Urinary bladder (tissue), 4 donors: Measurements from ENCODE around the gene GPC6. TPM values are rescaled to one million over a fixed set of nuclear protein-coding genes. Genes with fewer than 3 reads are reported as not detected.

Experiments used
- DNase-seq: peaks from one replicate; pipeline ENCODE4 v3.0.0-alpha.2; 2015; ENCODE audit errors: extremely low spot score
- H3K27ac ChIP-seq: one replicate; pipeline ENCODE4 v1.5.1; 2013; ENCODE audit warnings: low read depth, mild to moderate bottlenecking, moderate library complexity
- H3K36me3 ChIP-seq: one replicate; pipeline ENCODE4 v1.6.1; 2013; ENCODE audit warnings: mild to moderate bottlenecking, moderate library complexity; ENCODE audit not compliant: insufficient read depth
- H3K4me1 ChIP-seq: one replicate; pipeline ENCODE4 v1.6.1; 2013; ENCODE audit warnings: mild to moderate bottlenecking, moderate library complexity; ENCODE audit not compliant: insufficient read depth
- H3K4me3 ChIP-seq: one replicate; pipeline ENCODE4 v1.5.1; 2013; ENCODE audit warnings: low read depth, low read length
- WGBS: extraction: QIAGEN DNeasy Blood & Tissue Kit; methylation state at CpG from one replicate; pipeline ENCODE4 v1.1.7; 2013; 5-methylcytosine and 5-hydroxymethylcytosine counted together
- polyA plus RNA-seq: library from polyadenylated mRNA; stranded (reverse); fragments of 200-250 nt; gene quantifications from one replicate; pipeline ENCODE4 v1.2.3, GENCODE V29; 2013
- total RNA-seq: library from RNA; depleted of rRNA; stranded (reverse); fragments of >200 nt; gene quantifications from one replicate; pipeline ENCODE4 v1.2.3, GENCODE V29; 2014
- donor health status: healthy with polysubstance abuse.
- donor health status: healthy.

GPC6 gene
- total and polyA plus RNA-seq, 2 donors, result 8.8 to 126 TPM

- no peak overlapping the region for H3K4me3 ChIP-seq
- no peaks in the 10 kb centered on the region for H3K4me1 ChIP-seq
- H3K36me3 ChIP-seq, result no peaks in the 10 kb centered on the region
- DNase-seq, result no peak
- 78% methylated on average over 7 of the region's 7 CpGs for WGBS
- H3K27ac ChIP-seq, result no peak overlapping the region
These were observed 807.4 kb downstream of the GPC6 start for GRCh38 chr13:94033830-94034642.

GRCh38 chr13:94050039-94050438, 823.4 kb downstream of the GPC6 start:
- DNase-seq, result no peak
- 83% methylated on average over 5 of the region's 5 CpGs for WGBS
- H3K4me1 ChIP-seq, result no peaks in the 10 kb centered on the region

GRCh38 chr13:94050686-94051085, 824.1 kb downstream of the GPC6 start:
- no peak overlapping the region for H3K27ac ChIP-seq
- 96% methylated on average over 2 of the region's 2 CpGs for WGBS
- H3K4me1 ChIP-seq, result no peaks in the 10 kb centered on the region
- H3K36me3 ChIP-seq, result no peaks in the 10 kb centered on the region
- H3K4me3 ChIP-seq, result no peak overlapping the region
- DNase-seq, result no peak

More at GRCh38 chr13:94050039-94050438, 823.4 kb downstream of the GPC6 start:
- no peaks in the 10 kb centered on the region for H3K36me3 ChIP-seq
- no peak overlapping the region for H3K4me3 ChIP-seq
- no peak overlapping the region for H3K27ac ChIP-seq

GRCh38 chr13:94053986-94054593, 827.5 kb downstream of the GPC6 start:
- DNase-seq, result no peak
- H3K4me1 ChIP-seq, result no peaks in the 10 kb centered on the region

GRCh38 chr13:94056362-94056990, 829.9 kb downstream of the GPC6 start:
- no peak overlapping the region for H3K4me3 ChIP-seq
- no peak overlapping the region for H3K27ac ChIP-seq
- WGBS, result 82% methylated on average over 4 of the region's 4 CpGs
- H3K4me1 ChIP-seq, result no peaks in the 10 kb centered on the region
- DNase-seq, result no peak
- no peaks in the 10 kb centered on the region for H3K36me3 ChIP-seq

More at GRCh38 chr13:94053986-94054593, 827.5 kb downstream of the GPC6 start:
- H3K4me3 ChIP-seq, result no peak overlapping the region
- no peaks in the 10 kb centered on the region for H3K36me3 ChIP-seq
- 92% methylated on average over 11 of the region's 11 CpGs for WGBS
- H3K27ac ChIP-seq, result no peak overlapping the region

GRCh38 chr13:94057618-94058186, 831.1 kb downstream of the GPC6 start:
- Histone ChIP-seq H3K36me3 (no peaks in the 10 kb centered on the region), H3K4me1 (no peaks in the 10 kb centered on the region), H3K4me3 (no peak overlapping the region), H3K27ac (no peak overlapping the region)
- 67% methylated on average over 2 of the region's 2 CpGs for WGBS
- DNase-seq, result no peak

- no peak overlapping the region for H3K27ac ChIP-seq
- no peaks in the 10 kb centered on the region for H3K36me3 ChIP-seq
- WGBS, result 53% methylated on average over 2 of the region's 2 CpGs
- no peaks in the 10 kb centered on the region for H3K4me1 ChIP-seq
- DNase-seq, result no peak
- no peak overlapping the region for H3K4me3 ChIP-seq
These were observed 832.3 kb downstream of the GPC6 start for GRCh38 chr13:94058821-94059360.

- Histone ChIP-seq H3K4me1 (no peaks in the 10 kb centered on the region), H3K27ac (no peak overlapping the region), H3K36me3 (no peaks in the 10 kb centered on the region), H3K4me3 (no peak overlapping the region)
- no peak for DNase-seq
- 48% methylated on average over 1 of the region's 1 CpG for WGBS
These were observed 834.7 kb downstream of the GPC6 start for GRCh38 chr13:94061301-94061700.

- H3K36me3 ChIP-seq, result no peaks in the 10 kb centered on the region
- H3K4me3 ChIP-seq, result no peak overlapping the region
- no peaks in the 10 kb centered on the region for H3K4me1 ChIP-seq
- no peak for DNase-seq
- no peak overlapping the region for H3K27ac ChIP-seq
These were observed 836.5 kb downstream of the GPC6 start for GRCh38 chr13:94063096-94063495.

GRCh38 chr13:94063848-94064247, 837.2 kb downstream of the GPC6 start:
- DNase-seq, result no peak
- no peak overlapping the region for H3K27ac ChIP-seq
- WGBS, result 84% methylated on average over 4 of the region's 4 CpGs
- no peaks in the 10 kb centered on the region for H3K4me1 ChIP-seq
- no peak overlapping the region for H3K4me3 ChIP-seq
- H3K36me3 ChIP-seq, result no peaks in the 10 kb centered on the region

- 89% methylated on average over 1 of the region's 1 CpG for WGBS
- no peak for DNase-seq
- Histone ChIP-seq H3K36me3 (no peaks in the 10 kb centered on the region), H3K4me3 (no peak overlapping the region), H3K4me1 (no peaks in the 10 kb centered on the region), H3K27ac (no peak overlapping the region)
These were observed 839.1 kb downstream of the GPC6 start for GRCh38 chr13:94065741-94066140.

GRCh38 chr13:94073007-94073744, 846.6 kb downstream of the GPC6 start:
- Histone ChIP-seq H3K4me1 (no peaks in the 10 kb centered on the region), H3K36me3 (no peaks in the 10 kb centered on the region), H3K4me3 (no peak overlapping the region), H3K27ac (no peak overlapping the region)
- DNase-seq, result no peak
- WGBS, result 55% methylated on average over 4 of the region's 4 CpGs

- Histone ChIP-seq H3K27ac (no peak overlapping the region), H3K4me1 (no peaks in the 10 kb centered on the region), H3K4me3 (no peak overlapping the region), H3K36me3 (peaks cover 2% of the 10 kb centered on the region)
- no peak for DNase-seq
These were observed 853.3 kb downstream of the GPC6 start for GRCh38 chr13:94079876-94080275.
